Activated B cell treated with CpG ODN at 0.5 μM for 24 hours (primary cell): Measurements from ENCODE around the gene ARHGAP15. TPM values are rescaled to one million over a fixed set of nuclear protein-coding genes. Genes with fewer than 3 reads are reported as not detected.
"Not testable (repeated sequence)": the region's sequence is repeated elsewhere in the genome, so short reads cannot be mapped to it uniquely, and the experiment has no call there.

ENCODE experiments used
- ATAC-seq: fragments of 200-7000 bp; cut with Tn5 transposase; one replicate; pipeline ENCODE4 v1.10.0; 2021; ENCODE audit warnings: low read depth, mild to moderate bottlenecking, moderate library complexity
- CTCF ChIA-PET: fragments of 350-600 bp; sonication (Branson Sonifier 250); formaldehyde crosslinking; loops from one replicate; lab custom pipeline; 2021; ENCODE audit warnings: antibody characterized with exemption; lab: Charles Lee
- POLR2A ChIA-PET: fragments of 350-600 bp; sonication (Branson Sonifier 250); formaldehyde crosslinking; loops from one replicate; lab custom pipeline; 2021; ENCODE audit warnings: antibody characterized with exemption; lab: Charles Lee
- DNase-seq: peaks from one replicate; pipeline ENCODE4 v3.0.0; 2022
- H3K27ac Mint-ChIP-seq: one replicate; pipeline ENCODE4 v1.8.0; 2020; ENCODE audit warnings: mixed read lengths
- H3K27me3 Mint-ChIP-seq: one replicate; pipeline ENCODE4 v1.8.0; 2021; ENCODE audit warnings: mixed read lengths
- H3K36me3 Mint-ChIP-seq: one replicate; pipeline ENCODE4 v1.8.0; 2021; ENCODE audit warnings: low read depth, mixed read lengths
- H3K4me1 Mint-ChIP-seq: one replicate; pipeline ENCODE4 v1.8.0; 2021; ENCODE audit warnings: mixed read lengths
- H3K4me3 Mint-ChIP-seq: one replicate; pipeline ENCODE4 v1.8.0; 2020; ENCODE audit warnings: mild to moderate bottlenecking, mixed read lengths
- H3K9me3 Mint-ChIP-seq: one replicate; pipeline ENCODE4 v1.8.0; 2020; ENCODE audit warnings: mixed read lengths
- intact Hi-C: fragments of 100-400 bp; cut with micrococcal nuclease; formaldehyde crosslinking; loops from one replicate; pipeline ENCODE4 v1.15.1; 2024
- total RNA-seq: library from RNA; stranded (reverse); gene quantifications from 2 replicates; pipeline ENCODE4 v1.2.3, GENCODE V29; 2022
- TF ChIP-seq, protein P1 (sequence below): fragments of 200-600 bp; IDR thresholded peaks from one replicate; pipeline ENCODE4 v1.8.0; 2022; ENCODE audit warnings: antibody characterized with exemption, mild to moderate bottlenecking

ARHGAP15 gene
- total RNA-seq, 1 donor from 2014 or later: 112 TPM

DNA sequence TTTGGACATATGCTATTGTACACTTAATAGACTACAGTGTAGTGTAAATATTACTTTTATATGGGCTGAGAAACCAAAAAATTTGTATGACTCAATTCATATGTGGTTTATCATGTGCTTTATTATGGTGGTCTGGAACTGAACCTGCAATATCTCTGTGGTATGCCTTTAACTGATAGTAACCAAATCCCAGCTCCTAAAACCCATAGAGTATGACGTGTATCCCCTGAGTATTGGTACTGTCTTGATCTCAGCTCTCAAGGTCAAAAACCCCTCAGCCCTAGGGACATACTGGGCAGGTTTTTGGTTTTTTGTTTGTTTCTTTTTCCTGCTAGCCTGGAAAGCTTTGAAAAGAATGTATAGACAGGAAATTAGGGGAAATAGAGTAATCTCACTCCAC is 42.2 kb upstream of the ARHGAP15 start:
- CTCF ChIA-PET: no interaction called here
- no peaks in the 10 kb centered on the region for H3K27me3 Mint-ChIP-seq
- peaks cover 6% of the 10 kb centered on the region for H3K4me1 Mint-ChIP-seq
- no peak for ATAC-seq
- intact Hi-C loops: no loop called here
- H3K9me3 Mint-ChIP-seq: no peaks in the 10 kb centered on the region
- no peak overlapping the region for H3K4me3 Mint-ChIP-seq
- no peaks in the 10 kb centered on the region for H3K36me3 Mint-ChIP-seq
- DNase-seq: no peak
- TF ChIP-seq, protein P1, sequence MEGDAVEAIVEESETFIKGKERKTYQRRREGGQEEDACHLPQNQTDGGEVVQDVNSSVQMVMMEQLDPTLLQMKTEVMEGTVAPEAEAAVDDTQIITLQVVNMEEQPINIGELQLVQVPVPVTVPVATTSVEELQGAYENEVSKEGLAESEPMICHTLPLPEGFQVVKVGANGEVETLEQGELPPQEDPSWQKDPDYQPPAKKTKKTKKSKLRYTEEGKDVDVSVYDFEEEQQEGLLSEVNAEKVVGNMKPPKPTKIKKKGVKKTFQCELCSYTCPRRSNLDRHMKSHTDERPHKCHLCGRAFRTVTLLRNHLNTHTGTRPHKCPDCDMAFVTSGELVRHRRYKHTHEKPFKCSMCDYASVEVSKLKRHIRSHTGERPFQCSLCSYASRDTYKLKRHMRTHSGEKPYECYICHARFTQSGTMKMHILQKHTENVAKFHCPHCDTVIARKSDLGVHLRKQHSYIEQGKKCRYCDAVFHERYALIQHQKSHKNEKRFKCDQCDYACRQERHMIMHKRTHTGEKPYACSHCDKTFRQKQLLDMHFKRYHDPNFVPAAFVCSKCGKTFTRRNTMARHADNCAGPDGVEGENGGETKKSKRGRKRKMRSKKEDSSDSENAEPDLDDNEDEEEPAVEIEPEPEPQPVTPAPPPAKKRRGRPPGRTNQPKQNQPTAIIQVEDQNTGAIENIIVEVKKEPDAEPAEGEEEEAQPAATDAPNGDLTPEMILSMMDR: no peak
- POLR2A ChIA-PET: no interaction called here
- H3K27ac Mint-ChIP-seq: no peak overlapping the region

DNA sequence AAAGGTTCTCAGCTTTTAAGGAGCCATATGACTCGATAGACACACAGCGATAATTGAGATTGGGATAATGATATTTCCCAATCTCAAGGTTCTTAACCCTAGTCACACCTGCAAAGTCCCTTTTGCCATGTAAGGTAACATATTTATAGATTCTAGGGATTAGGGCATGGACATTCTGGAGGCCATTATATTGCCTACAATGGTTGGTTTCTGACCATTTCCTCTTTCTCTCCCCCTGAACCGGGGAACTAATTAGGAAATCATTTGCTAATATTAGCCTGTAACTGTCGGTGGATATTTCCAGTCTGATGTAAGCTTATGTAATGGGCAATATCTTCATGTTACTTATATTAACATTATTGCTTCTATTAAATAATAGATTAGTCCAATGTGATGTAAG is 40.8 kb upstream of the ARHGAP15 start:
- DNase-seq (no peak), ATAC-seq (no peak)
- Mint-ChIP-seq H3K4me3 (no peak overlapping the region), H3K9me3 (no peaks in the 10 kb centered on the region), H3K36me3 (no peaks in the 10 kb centered on the region), H3K27ac (no peak overlapping the region), H3K4me1 (peaks cover 5% of the 10 kb centered on the region), H3K27me3 (no peaks in the 10 kb centered on the region)
- intact Hi-C loops: no loop called here
- TF ChIP-seq, protein P1: no peak
- POLR2A ChIA-PET: no interaction called here
- CTCF ChIA-PET: no interaction called here

DNA sequence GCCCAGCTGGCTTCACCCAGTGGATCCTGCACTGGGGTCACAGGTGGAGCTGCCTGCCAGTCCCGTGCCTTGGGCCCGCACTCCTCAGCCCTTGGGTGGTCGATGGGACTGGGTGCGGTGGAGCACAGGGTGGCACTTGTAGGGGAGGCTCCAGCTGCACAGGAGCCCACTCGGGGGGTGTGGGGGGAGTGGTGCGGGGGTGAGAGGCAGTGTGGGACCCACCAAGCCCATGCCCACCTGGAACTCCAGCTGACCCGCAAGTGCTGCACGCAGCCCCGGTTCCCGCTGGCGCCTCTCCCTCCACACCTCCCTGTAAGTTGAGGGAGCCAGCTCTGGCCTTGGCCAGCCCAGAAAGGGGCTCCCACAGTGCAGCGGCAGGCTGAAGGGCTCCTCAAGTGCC is 39.7 kb upstream of the ARHGAP15 start:
- H3K27ac Mint-ChIP-seq, H3K27me3 Mint-ChIP-seq, H3K4me1 Mint-ChIP-seq, DNase-seq, CTCF ChIA-PET, ATAC-seq, H3K4me3 Mint-ChIP-seq, POLR2A ChIA-PET, intact Hi-C loops, H3K9me3 Mint-ChIP-seq, H3K36me3 Mint-ChIP-seq: not testable (repeated sequence)

DNA sequence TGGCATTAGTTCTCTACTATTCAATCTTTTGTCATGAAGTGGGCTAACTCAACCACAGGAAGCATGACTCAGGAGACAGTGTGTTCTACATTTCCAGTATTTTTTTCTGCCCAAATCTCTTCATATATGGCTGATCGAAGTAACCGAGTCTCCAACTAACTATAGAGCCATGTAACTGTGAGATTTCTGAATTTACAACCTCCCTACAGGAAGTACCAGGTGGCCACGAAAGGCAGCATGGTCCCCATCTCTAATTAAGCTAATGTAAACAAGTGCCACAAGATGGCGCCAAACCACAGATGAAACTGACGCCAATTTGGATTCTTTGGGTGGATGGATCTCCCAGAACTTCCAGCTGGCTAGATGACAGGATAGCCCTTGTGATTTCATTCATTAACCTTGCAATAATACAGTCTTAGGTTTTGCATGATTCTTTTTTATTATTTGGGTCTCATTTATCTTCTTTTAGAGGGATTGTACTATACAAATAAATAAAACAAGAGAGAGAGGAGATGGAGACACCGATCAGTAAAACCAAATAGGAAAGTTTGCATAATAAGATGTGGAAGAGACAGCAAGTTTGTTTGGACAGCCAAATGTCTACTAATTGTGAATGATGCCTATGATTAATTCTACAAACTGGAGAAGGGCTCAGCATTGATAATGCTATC is 18.3 kb upstream of the ARHGAP15 start:
- intact Hi-C loops: loop anchor here (1.0 kb wide), 8 partner anchors 11 to 173 kb away; partner anchors contain the start of gene ARHGAP15
- no peaks in the 10 kb centered on the region for H3K36me3 Mint-ChIP-seq
- DNase-seq: no peak
- no peaks in the 10 kb centered on the region for H3K27me3 Mint-ChIP-seq
- TF ChIP-seq, protein P1: peak; percentile 77
- ChIA-PET CTCF (interaction anchor here (0.6 to 7.6 kb wide), 40 partner anchors 10 to 517 kb away, joined by 3 to 143 read pairs (median 4); no protein-coding TSS in a partner anchor), POLR2A (interaction anchor here (0.8 to 1.9 kb wide), 5 partner anchors 18 to 151 kb away, joined by 3 to 5 read pairs (median 4); no protein-coding TSS in a partner anchor)
- peaks cover 8% of the 10 kb centered on the region for H3K4me1 Mint-ChIP-seq
- ATAC-seq: peak; percentile 81
- no peaks in the 10 kb centered on the region for H3K9me3 Mint-ChIP-seq
- H3K4me3 Mint-ChIP-seq: no peak overlapping the region
- peak overlapping the region; percentile 50 for H3K27ac Mint-ChIP-seq

DNA sequence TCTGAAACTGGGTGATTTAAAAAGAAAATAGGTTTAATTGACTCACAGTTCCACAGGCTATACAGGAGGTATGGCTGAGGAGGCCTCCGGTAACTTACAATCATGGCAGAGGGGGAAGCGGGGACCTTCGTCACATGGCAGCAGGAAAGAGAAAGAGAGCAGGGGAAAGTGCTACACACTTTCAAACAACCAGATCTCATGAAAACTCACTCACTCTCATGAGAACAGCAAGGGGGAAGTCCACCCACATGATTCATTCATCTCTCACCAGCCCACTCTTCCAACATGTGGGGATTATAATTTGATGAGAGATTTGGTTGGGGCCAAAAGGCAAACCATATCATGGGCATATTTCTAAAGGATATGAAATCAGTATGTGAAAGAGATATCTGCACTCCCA is 12.0 kb upstream of the ARHGAP15 start:
- H3K9me3 Mint-ChIP-seq: peaks cover 7% of the 10 kb centered on the region
- no peak overlapping the region for H3K27ac Mint-ChIP-seq
- peaks cover 5% of the 10 kb centered on the region for H3K4me1 Mint-ChIP-seq
- CTCF ChIA-PET: interaction anchor here (0.8 kb wide), 1 partner anchor 45 kb away, joined by 3 read pairs; no protein-coding TSS in a partner anchor
- DNase-seq (no peak), ATAC-seq (no peak)
- POLR2A ChIA-PET: no interaction called here
- TF ChIP-seq, protein P1: no peak
- no peak overlapping the region for H3K4me3 Mint-ChIP-seq
- H3K36me3 Mint-ChIP-seq: no peaks in the 10 kb centered on the region
- H3K27me3 Mint-ChIP-seq: no peaks in the 10 kb centered on the region
- intact Hi-C loops: no loop called here
